ENCODE data around the gene RAMP2.

GRCh38 chr17:42809250-42809649, 48.2 kb downstream of the RAMP2 start:
- no peak for TF ChIP-seq CTCF (IDR thresholded peaks at IDR 0.05; ENCODE audit: insufficient read depth, low read length, poor library complexity, severe bottlenecking)
- TF ChIP-seq EZH2phosphoT487 (conservative IDR thresholded peaks at IDR 0.05; ENCODE audit: low read length): no peak

Data from SU-DHL-6 (cell line).